Fibroblast of lung (primary cell): ENCODE results near the gene THRB. TPM values are rescaled to one million over a fixed set of nuclear protein-coding genes. Genes with fewer than 3 reads are reported as not detected.
A peak's percentile ranks its signal among the peaks of the same experiment; 100 is the strongest.

Experiments used
- DNase-seq, 2 donors: peaks; one replicate each; pipeline versions ENCODE4 v3.0.0 to v3.0.0-alpha.2; 2010; ENCODE audit warnings: low read depth in 2 of 2
- H2AFZ ChIP-seq: 2 replicates; pipeline ENCODE4 v1.5.1; 2012; ENCODE audit warnings: low read length, control low read depth, inconsistent platforms
- H3K27ac ChIP-seq: 2 replicates; pipeline ENCODE4 v1.5.1; 2011; ENCODE audit warnings: low read length, control low read depth; ENCODE audit not compliant: insufficient read depth
- H3K27me3 ChIP-seq: 2 replicates; pipeline ENCODE4 v1.5.1; 2011; ENCODE audit warnings: mild to moderate bottlenecking, low read length; ENCODE audit not compliant: control insufficient read depth, insufficient read depth
- H3K36me3 ChIP-seq: 2 replicates; pipeline ENCODE4 v1.5.1; 2011; ENCODE audit warnings: low read length; ENCODE audit not compliant: control insufficient read depth, insufficient read depth
- H3K4me1 ChIP-seq: 2 replicates; pipeline ENCODE4 v1.5.1; 2011; ENCODE audit warnings: low read length; ENCODE audit not compliant: control insufficient read depth, insufficient read depth; ENCODE audit errors: extremely low read depth
- H3K4me2 ChIP-seq: 2 replicates; pipeline ENCODE4 v1.5.1; 2011; ENCODE audit warnings: low read length, control low read depth; ENCODE audit not compliant: insufficient read depth; ENCODE audit errors: extremely low read depth
- H3K4me3 ChIP-seq, 4 experiments: fragments of 200-600 bp in 1 of 4; sonication (generic) in 1 of 4; replicated peaks in 1 of 4; 2 replicates each; pipeline ENCODE4 v1.5.1; 2011 to 2016; ENCODE audit warnings: low read length in 4 of 4, low read depth in 3 of 4, mild to moderate bottlenecking in 3 of 4, control low read depth in 2 of 4, inconsistent platforms in 1 of 4, mixed read lengths in 1 of 4; ENCODE audit not compliant: insufficient read depth in 1 of 4; ENCODE audit errors: control extremely low read depth in 1 of 4
- H3K79me2 ChIP-seq: 2 replicates; pipeline ENCODE4 v1.5.1; 2012; ENCODE audit warnings: mild to moderate bottlenecking, low read length, inconsistent platforms; ENCODE audit not compliant: control insufficient read depth, insufficient read depth
- H3K9ac ChIP-seq: 2 replicates; pipeline ENCODE4 v1.5.1; 2011; ENCODE audit warnings: mild to moderate bottlenecking, low read length, control low read depth; ENCODE audit not compliant: insufficient read depth
- H3K9me3 ChIP-seq: 2 replicates; pipeline ENCODE4 v1.5.1; 2012; ENCODE audit warnings: low read depth, low read length; ENCODE audit not compliant: control insufficient read depth, insufficient read depth
- H4K20me1 ChIP-seq: 2 replicates; pipeline ENCODE4 v1.5.1; 2011; ENCODE audit warnings: low read length; ENCODE audit not compliant: control insufficient read depth, insufficient read depth; ENCODE audit errors: extremely low read depth
- EZH2 ChIP-seq: IDR thresholded peaks from 2 replicates; pipeline ENCODE4 v1.5.1; 2012; ENCODE audit warnings: low read length, control low read depth, mild to moderate bottlenecking; ENCODE audit errors: missing control alignments
- polyA plus RNA-seq, 2 donors: library from polyadenylated mRNA; depleted of rRNA in 1 of 2; stranded (reverse) in 1 of 2; unstranded in 1 of 2; fragments of >200 nt; gene quantifications; 2 replicates each; pipeline ENCODE4 v1.2.1, GENCODE V29; 2011 to 2012; ENCODE audit warnings: missing spikeins in 1 of 2
- total RNA-seq: library from RNA; depleted of rRNA; stranded (reverse); fragments of >200 nt; gene quantifications from 2 replicates; pipeline ENCODE4 v1.2.1, GENCODE V29; 2014
- TF ChIP-seq, protein P1 (sequence below), 2 donors: IDR thresholded peaks in 1 of 2; conservative IDR thresholded peaks in 1 of 2; 1 replicate in 1 of 2; 2 replicates in 1 of 2; pipeline ENCODE4 v1.5.1; 2011 to 2012; ENCODE audit warnings: low read length in 2 of 2, control low read depth in 1 of 2, inconsistent platforms in 1 of 2, low read depth in 1 of 2, mild to moderate bottlenecking in 1 of 2

The THRB gene
- total and polyA plus RNA-seq, 2 donors (not counting 1 experiment from before 2014, with no cell fraction given) = 4.2 to 7.4 TPM

DNA sequence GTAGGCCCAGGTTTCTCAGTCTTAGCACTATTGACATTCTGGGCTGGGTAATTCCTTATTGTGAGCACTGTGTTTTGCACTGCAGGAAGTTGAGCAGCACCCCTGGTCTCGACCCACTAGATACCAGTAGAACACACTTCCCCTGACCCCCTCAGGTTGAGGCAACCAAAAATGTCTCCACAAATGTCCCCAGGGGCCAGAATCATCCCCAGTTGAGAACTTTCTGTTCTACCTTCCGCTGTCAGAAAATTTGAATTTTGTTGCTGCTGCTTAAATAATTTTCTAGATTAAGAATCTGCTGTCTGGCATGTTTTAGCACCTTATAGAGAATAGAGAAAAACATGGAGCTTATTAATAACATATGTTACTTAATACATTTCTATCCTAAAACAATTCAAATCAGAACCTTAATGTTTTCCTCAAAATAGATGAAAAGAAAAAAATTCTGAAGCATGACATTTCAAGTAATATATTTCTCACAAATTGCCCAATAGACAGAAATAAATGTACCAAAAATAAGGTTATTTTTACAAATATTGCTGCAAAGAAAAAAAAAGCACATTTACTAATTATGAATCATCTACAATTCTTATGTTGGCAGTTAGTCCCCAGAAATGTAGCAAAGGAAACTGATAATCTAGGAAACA, 13.2 kb upstream of the THRB start:
- Histone ChIP-seq H3K4me2 (no peak overlapping the region), H4K20me1 (no peaks in the 10 kb centered on the region), H3K27ac (peak overlapping the region; percentile 23), H2AFZ (no peak overlapping the region), H3K4me3 (no peak overlapping the region), H3K9me3 (no peaks in the 10 kb centered on the region), H3K36me3 (no peaks in the 10 kb centered on the region), H3K4me1 (peaks cover 4% of the 10 kb centered on the region), H3K79me2 (no peaks in the 10 kb centered on the region), H3K27me3 (no peaks in the 10 kb centered on the region), H3K9ac (no peak overlapping the region)
- TF ChIP-seq, protein P1, sequence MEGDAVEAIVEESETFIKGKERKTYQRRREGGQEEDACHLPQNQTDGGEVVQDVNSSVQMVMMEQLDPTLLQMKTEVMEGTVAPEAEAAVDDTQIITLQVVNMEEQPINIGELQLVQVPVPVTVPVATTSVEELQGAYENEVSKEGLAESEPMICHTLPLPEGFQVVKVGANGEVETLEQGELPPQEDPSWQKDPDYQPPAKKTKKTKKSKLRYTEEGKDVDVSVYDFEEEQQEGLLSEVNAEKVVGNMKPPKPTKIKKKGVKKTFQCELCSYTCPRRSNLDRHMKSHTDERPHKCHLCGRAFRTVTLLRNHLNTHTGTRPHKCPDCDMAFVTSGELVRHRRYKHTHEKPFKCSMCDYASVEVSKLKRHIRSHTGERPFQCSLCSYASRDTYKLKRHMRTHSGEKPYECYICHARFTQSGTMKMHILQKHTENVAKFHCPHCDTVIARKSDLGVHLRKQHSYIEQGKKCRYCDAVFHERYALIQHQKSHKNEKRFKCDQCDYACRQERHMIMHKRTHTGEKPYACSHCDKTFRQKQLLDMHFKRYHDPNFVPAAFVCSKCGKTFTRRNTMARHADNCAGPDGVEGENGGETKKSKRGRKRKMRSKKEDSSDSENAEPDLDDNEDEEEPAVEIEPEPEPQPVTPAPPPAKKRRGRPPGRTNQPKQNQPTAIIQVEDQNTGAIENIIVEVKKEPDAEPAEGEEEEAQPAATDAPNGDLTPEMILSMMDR (conservative IDR thresholded peaks at IDR 0.05 in 1 of 2, IDR thresholded peaks at IDR 0.05 in 1 of 2; ENCODE audit: low read depth in 1 of 2, low read length in 2 of 2) = no peak
- TF ChIP-seq EZH2 = no peak
- no peak for DNase-seq

DNA sequence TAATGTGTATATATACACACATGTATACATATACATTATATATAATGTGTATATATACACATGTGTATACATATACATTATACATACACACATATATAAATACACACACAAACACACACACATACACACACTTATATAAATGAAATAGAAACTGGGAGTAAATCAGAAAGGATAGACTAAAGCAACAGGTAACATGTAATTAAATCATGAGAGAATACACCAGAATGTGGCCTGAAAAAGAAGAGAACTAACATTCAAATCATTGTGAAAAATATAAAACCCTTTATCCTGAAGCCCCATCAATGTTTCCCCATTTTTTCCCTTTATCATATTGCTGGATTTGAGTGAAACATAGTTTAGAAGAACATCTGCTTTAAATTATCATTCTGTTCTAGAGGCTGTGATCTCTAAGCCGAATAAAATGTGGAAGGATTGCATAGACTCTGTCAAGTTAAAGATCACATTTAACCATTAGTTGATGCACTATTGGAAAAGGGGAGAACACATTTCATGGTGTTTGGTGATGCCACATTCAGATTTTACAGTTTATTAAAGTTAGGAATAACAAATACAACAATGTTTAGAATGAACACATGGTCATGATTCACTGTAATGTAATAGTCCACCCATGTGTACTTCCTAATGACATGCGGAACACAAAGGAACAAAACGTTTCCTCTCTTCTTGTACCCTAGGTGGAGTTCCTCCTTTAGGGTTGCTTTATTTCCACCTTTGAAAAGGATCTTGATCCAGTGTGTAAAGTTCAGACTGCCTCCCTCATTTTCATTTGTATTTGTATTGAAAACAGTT, 12.5 kb upstream of the THRB start:
- TF ChIP-seq, protein P1 (conservative IDR thresholded peaks at IDR 0.05 in 1 of 2, IDR thresholded peaks at IDR 0.05 in 1 of 2; ENCODE audit: low read depth in 1 of 2, low read length in 2 of 2) = no peak
- TF ChIP-seq EZH2 = no peak
- no peaks in the 10 kb centered on the region for H3K9me3 ChIP-seq
- no peak overlapping the region for H2AFZ ChIP-seq
- H3K79me2 ChIP-seq = no peaks in the 10 kb centered on the region
- H3K27ac ChIP-seq = peak overlapping the region; percentile 23
- peak in 1 of 2 donors; percentile 60 for DNase-seq
- H3K4me1 ChIP-seq = peaks cover 4% of the 10 kb centered on the region
- no peaks in the 10 kb centered on the region for H3K27me3 ChIP-seq
- no peaks in the 10 kb centered on the region for H3K36me3 ChIP-seq
- H3K4me3 ChIP-seq = no peak overlapping the region
- H4K20me1 ChIP-seq = no peaks in the 10 kb centered on the region
- no peak overlapping the region for H3K9ac ChIP-seq
- H3K4me2 ChIP-seq = no peak overlapping the region

GRCh38 chr3:24505691-24506550, 11.3 kb upstream of the THRB start:
- DNase-seq = peak in 1 of 2 donors; percentile 70
- Histone ChIP-seq H4K20me1 (no peaks in the 10 kb centered on the region), H3K36me3 (no peaks in the 10 kb centered on the region), H2AFZ (no peak overlapping the region), H3K27me3 (no peaks in the 10 kb centered on the region), H3K4me2 (no peak overlapping the region), H3K4me3 (no peak overlapping the region), H3K9me3 (no peaks in the 10 kb centered on the region), H3K79me2 (no peaks in the 10 kb centered on the region), H3K9ac (no peak overlapping the region), H3K27ac (no peak overlapping the region), H3K4me1 (peaks cover 4% of the 10 kb centered on the region)
- no peak for TF ChIP-seq EZH2
- TF ChIP-seq, protein P1 (conservative IDR thresholded peaks at IDR 0.05 in 1 of 2, IDR thresholded peaks at IDR 0.05 in 1 of 2; ENCODE audit: low read depth in 1 of 2, low read length in 2 of 2) = no peak
